Endothelial cell of hepatic sinusoid (primary cell): Measurements from ENCODE around the gene KRTAP2-2.
"Not testable (repeated sequence)": the region's sequence is repeated elsewhere in the genome, so short reads cannot be mapped to it uniquely, and the experiment has no call there.

Source experiments
- in situ Hi-C: cut with HindIII; loops from 2 replicates; pipeline ENCODE4 v1.10.0; 2017; ENCODE audit warnings: low sequenced_read_pairs

Gene KRTAP2-2, protein sequence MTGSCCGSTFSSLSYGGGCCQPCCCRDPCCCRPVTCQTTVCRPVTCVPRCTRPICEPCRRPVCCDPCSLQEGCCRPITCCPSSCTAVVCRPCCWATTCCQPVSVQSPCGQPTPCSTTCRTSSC

DNA sequence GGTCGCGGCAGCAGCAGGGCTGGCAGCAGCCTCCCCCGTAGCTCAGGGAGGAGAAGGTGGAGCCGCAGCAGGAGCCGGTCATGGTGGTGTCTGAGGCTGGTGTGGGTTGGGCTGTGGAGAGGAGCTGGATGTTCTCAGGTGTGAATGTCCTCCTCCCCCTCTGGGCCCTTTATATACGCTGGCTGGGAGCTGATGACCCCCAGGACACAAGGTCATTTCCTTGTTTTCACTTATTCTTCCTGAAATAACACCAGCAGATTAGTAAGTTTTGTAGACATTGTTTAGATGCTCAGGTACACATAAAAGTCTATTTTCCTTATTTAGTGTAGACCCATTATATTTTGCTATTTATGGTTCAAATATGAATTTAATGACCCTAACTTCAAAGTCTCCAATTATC is at the start of gene KRTAP2-2:
Gene KRTAP2-2, minus strand, starts transcription at position 101 of the 400 bp plus-strand sequence. Its CDS starts 19 bp downstream, at position 82.
- in situ Hi-C loops, result not testable (repeated sequence)

DNA sequence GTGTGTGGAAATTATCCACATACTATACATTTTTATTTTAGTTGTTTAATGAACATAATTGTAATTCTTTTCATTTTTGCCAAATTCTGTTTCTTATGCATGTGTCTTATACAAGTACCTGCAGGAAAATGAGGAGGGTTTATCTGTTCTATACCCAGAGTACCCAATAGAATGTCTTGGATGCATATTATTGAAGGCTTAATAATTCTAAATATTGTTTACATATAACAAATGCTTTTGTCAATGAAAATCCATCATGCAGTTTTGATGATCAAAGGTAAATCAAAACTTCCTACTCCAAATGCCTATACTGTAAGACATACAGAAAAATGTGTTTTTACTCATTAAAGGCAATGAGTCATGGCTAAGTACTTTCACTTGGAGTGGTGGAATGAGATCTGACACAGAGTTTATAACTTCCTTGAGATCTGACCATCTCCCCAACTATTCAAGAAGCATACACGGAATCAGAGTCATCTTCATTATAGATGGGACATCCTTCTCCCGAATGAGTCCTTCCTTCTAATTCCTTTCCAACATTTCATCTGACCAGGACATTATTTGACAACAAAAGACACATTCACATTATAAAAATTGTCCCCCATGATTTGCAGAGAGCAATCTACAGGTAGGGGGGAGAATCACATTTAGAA is 49.5 kb upstream of the KRTAP2-2 start:
- in situ Hi-C loops, result not testable (repeated sequence)

DNA sequence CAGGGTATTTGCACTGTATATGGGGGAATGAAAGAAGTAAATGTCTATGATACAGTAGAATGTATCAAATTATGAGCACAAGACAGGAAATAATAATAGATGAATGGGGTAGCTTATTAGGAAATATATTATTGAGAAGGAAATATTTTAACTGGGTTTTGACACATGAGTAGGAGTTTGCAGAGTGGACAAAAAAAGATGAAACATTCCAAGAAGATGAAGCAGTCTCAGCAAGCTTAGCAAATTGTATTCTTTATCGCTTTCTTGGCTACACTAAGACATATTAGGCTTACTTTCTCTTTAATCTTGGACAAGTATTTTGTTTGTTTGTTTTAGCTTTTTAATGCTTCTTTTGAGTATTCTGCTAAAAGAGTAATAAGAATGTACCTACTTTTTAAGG is 48.9 kb upstream of the KRTAP2-2 start:
- in situ Hi-C loops, result no loop called here

DNA sequence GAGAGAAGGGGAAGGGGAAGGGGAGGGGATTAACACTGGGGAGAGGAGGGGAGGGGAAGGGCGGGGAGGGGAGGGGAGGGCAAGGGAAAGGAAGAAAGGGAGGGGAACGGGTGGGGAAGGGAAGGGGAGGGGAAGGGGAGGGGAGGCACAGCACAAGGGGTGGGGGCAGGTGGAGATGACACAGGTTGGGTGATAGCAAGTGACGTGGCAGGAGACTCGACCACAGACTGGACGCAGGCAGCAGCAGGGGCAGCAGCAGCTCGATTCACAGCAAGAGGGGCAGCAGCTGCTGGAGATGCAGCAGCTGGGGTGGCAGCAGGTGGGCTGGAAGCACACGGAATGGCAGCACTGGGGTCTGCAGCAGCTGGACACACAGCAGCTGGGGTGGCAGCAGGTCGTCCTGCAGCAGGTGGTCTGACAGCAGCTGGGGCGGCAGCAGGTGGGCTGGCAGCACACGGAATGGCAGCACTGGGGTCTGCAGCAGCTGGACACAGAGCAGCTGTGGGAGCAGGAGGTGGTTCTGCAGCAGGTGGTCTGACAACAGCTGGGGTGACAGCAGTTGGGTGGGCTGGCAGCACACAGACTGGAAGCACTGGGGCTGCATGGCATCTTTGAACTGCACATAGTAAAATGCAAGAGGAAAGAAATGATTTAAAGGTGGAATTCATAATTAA is 46.7 kb upstream of the KRTAP2-2 start, which contains the start of gene KRTAP4-16:
Gene KRTAP4-16, minus strand, starts transcription at position 624 of the 674 bp plus-strand sequence. Its CDS starts 0 bp downstream, at position 624.
- in situ Hi-C loops, result no loop called here

DNA sequence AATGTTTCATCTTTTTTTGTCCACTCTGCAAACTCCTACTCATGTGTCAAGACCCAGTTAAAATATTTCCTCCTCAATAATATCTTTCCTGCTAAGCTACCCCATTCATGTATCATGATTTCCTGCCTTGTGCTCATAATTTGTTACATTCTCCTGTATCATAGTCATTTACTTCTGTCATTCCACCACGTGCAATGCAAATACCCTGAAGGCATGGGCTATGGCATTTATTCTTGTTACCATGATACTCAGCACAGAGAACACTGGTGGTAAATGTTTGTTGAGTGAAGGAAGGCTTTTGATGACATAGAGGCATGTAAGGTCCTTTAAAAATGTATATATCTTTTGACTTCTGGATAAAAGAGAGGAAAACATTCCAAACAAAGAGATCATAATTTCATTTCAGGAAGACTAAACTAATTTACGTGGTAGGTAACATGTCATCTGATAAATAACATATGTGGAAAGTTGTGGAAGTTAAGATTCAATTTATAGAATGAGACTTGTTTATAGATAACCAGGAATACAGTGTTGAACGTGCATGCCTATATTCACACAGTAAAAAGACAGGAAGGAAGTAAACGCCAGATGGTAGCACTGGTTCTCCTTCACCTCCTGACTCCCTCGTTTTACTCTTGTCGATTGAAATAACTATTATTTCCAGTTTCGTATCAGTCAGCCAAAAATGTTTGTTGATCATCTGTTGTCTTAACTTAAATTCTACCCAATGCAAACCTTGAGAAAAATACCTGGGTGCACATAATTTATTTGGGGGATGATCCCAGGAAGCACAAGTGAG is 44.9 kb upstream of the KRTAP2-2 start:
- in situ Hi-C loops, result not testable (repeated sequence)

DNA sequence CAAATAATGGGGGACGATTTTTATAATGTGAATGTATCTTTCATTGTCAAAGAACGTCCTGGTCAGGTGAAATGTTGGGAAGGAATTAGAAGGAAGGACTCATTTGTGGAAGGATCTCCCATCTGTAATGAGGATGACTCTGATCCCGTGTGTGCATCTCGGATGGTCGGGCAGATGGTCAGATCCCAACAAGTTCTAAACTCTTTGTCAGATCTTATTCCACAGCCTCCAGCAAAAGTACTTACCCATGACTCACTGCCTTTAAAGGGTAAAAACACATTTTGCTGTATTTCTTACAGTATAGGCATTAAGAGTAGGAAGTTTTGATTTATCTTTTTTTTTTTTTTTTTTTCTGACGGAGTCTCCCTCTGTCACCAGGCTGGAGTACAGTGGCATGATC is 43.5 kb upstream of the KRTAP2-2 start:
- in situ Hi-C loops, result no loop called here

DNA sequence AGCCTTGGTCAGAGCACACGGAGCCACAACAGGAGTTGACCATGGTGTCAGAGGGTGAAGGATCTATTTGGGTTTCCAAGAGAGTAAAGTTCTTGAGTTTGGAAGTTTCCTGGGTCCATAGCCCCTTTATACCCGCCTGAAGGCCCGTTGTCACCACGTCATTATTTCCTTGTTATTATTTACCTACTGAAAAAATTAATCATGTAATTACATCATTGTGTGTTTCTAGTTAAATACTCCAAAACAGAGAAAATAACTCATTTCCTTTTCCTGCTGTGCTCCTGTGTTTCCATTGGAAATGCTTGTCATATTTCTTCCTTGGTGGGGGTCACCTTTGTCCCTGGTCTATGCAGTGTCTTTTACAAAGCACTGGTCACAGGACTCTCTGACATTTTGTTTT is 43.0 kb upstream of the KRTAP2-2 start, which contains the start of gene KRTAP4-8:
Gene KRTAP4-8, minus strand, starts transcription at position 101 of the 400 bp plus-strand sequence. Its CDS starts 58 bp downstream, at position 43.
- in situ Hi-C loops, result no loop called here

DNA sequence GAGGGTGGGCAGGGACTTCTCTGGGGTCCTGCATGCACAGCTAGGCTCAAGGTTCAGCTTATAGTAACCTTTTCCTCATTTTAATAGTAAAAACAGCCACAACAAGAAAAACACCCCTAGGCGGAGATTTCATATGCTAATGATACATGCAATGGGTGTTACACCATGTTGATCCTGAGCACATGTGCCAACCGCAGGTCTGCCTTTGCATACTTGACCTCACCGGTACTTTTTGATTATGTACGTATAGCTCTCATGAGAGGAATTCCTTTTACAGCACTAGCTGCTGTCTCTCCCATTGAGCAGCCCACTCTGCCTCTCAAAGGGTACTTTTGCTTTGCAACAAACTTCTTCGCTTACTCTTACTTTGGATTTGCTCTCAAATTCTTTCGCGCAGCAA is 41.0 kb upstream of the KRTAP2-2 start:
- in situ Hi-C loops, result no loop called here

DNA sequence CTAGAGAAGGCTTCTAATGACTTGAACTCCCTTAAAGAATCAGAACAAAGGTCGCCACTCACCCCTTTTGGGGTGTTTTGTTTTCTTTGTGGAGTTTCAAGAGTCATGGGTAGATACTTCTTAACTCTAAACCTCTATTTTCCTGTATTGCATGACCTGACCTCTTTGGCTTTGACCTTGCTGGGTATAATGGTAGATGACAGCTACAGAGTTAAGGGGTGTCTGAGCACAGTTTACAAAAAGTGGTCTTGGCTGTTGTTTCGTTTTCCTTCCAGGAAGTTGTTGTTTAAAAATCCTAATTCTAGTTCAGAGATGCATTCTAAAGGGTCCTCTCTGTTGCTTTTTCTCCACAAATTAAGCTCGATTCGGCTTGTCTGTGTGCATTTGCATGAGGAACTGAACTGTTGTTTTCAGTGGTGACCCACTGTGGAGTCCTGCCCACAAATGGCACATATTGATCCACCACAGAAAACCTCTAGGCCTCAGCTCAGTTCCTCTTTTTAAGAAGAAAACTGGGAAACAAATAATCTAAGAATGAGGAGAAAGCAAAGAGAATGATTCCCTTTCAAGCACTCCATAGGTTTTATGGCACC is 33.8 kb upstream of the KRTAP2-2 start:
- in situ Hi-C loops, result not testable (repeated sequence)

DNA sequence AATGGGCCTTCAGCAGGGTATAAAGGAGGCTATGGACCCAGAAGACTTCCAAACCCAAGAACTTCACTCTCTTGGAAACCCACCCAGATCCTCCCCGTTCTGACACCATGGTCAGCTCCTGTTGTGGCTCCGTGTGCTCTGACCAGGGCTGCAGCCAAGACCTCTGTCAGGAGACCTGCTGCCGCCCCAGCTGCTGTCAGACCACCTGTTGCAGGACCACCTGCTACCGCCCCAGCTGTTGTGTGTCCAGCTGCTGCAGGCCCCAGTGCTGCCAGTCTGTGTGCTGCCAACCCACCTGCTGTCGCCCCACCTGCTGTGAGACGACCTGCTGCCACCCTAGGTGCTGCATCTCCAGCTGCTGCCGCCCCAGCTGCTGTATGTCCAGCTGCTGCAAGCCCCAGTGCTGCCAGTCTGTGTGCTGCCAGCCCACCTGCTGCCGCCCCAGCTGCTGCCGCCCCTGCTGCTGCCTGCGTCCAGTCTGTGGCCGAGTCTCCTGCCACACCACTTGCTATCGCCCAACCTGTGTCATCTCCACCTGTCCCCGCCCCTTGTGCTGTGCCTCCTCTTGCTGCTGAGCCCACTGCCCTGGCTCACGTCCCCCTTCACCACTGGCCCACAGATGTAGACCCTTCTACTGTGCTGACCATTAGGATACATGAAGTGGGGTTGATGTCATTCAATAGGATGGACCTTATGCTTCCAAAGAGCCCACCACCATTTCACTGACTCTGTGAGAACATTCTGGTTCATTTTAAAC is 29.2 kb upstream of the KRTAP2-2 start, which contains the start of gene KRTAP4-7:
Gene KRTAP4-7, plus strand, starts transcription at position 51 of the 757 bp plus-strand sequence. Its CDS starts 57 bp downstream, at position 108.
- in situ Hi-C loops, result not testable (repeated sequence)

DNA sequence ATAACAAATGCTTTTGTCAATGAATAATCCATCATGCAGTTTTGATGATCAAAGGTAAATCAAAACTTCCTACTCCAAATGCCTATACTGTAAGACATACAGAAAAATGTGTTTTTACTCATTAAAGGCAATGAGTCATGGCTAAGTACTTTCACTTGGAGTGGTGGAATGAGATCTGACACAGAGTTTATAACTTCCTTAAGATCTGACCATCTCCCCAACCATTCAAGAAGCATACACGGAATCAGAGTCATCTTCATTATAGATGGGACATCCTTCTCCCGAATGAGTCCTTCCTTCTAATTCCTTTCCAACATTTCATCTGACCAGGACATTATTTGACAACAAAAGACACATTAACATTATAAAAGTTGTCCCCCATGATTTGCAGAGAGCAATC is 28.4 kb upstream of the KRTAP2-2 start:
- in situ Hi-C loops, result not testable (repeated sequence)

DNA sequence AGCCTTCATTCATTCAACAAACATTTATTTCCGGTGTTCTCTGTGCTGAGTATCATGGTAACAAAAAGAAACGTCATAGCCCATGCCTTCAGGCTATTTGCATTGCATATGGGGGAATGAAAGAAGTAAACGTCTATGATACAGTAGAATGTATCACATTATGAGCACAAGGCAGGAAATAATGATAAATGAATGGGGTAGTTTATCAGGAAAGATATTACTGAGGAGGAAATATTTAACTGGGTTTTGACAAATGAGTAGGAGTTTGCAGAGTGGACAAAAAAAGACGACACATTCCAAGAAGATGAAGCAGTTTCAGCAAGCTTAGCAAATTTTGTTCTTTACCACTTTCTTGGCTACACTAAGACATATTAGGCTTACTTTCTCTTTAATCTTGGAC is 27.6 kb upstream of the KRTAP2-2 start:
- in situ Hi-C loops, result no loop called here

DNA sequence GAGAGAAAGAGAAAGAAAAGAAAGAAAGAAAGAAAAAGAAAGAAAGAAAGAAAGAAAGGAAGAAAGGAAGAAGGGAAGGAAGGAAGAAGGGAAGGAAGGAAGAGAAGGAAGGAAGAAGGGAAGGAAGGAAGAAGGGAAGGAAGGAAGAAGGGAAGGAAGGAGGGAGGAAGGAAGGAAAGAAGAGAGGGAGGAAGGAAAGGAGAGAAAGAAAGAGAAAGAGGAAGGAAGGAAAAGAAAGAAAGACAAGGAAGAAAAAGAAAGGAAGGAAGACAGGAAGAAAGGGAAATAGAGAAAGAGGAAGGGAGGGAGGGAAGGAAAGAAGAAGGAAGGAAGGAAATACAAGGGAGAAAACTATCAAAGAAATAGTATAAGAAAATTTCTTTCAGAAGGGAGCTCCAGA is 21.8 kb upstream of the KRTAP2-2 start:
- in situ Hi-C loops, result no loop called here

DNA sequence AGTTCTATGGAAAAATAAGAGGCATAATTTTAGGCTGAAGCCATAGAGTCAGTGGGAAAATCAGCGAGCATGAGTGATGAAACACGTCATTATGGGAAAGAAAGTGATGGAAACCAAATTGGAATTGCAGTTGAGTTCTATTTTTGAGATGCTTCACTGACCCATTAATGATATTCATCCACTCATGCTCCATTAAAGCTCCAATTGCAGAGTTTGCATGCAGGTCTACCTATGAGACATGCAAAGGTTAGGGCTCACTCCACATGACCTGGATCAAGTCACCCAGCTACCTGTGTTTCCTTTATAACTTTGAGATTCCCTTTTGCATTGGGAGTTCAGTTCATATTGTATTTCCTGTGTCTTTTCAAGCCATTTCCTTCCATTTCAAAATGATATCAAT is 18.6 kb upstream of the KRTAP2-2 start:
- in situ Hi-C loops, result no loop called here

DNA sequence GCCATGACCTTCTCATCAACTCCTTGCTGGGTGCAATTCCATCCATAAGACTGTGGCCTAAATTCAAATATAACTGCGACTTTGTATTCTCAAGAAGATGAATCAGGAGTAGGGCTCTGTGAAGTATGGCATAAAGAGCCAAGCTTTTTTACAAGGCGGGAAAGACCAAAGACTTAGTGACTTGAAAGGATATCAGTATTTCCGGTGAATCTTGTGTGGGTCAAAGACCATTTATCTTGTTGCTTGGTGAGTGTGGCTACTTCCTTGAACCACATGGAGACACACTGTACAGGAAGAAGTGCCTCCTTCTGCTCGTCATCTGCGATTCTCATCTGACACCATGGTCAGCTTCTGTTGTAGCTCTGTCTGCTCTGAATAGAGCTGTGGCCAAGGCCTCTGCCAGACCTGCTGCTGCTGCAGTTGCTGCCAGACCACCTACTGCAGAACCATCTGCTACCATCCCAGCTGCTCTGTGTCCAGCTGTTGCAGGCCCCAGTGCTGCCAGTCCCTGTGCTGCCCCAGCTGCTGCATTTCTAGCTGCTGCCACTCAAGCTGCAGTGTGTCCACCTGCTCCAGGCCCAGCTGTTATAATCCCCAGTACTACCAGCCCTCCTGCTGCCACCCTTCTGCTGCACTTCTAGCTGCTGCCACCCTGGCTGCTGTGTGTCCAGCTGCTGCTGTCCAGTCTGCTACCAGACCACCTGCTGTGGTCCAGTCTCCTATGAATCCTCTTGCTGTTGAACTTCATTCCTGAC is 16.8 kb upstream of the KRTAP2-2 start:
- in situ Hi-C loops, result no loop called here

DNA sequence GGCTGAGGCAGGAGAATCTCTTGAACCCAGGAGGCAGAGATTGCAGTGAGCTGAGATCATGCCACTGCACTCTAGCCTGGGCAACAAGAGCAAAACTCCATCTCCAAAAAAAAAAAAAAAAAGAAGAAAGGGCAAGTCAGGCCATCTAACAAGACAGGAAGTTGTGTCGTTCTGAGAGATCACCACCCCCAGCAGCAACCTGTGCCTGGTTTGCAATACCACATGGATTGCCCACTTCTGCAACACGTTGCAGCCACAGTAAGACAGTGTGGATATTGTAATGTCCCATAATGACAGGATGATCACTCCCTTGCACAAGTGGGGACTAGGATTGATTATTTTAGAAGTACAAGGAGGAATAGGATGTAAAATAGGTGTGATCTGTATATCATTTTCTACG is 14.0 kb upstream of the KRTAP2-2 start:
- in situ Hi-C loops, result no loop called here

DNA sequence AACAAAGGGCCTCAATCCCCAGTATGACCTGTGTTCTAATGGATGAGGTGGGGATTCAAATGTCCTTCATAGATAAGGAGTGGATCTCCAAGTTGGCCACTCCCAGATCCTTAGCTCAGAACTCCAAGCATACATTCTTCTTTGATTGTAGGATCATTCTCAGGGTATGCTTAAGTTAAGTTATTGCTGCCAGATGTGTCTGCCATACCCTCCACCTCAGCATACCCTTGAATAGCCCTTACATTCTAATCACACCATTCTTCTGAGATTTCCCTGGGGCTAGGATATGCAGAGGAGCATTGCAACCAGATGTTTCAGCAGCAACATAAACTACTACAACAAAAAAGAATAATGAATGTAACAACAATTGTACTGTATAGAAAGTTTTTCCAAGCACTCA is 12.3 kb upstream of the KRTAP2-2 start:
- in situ Hi-C loops, result no loop called here

DNA sequence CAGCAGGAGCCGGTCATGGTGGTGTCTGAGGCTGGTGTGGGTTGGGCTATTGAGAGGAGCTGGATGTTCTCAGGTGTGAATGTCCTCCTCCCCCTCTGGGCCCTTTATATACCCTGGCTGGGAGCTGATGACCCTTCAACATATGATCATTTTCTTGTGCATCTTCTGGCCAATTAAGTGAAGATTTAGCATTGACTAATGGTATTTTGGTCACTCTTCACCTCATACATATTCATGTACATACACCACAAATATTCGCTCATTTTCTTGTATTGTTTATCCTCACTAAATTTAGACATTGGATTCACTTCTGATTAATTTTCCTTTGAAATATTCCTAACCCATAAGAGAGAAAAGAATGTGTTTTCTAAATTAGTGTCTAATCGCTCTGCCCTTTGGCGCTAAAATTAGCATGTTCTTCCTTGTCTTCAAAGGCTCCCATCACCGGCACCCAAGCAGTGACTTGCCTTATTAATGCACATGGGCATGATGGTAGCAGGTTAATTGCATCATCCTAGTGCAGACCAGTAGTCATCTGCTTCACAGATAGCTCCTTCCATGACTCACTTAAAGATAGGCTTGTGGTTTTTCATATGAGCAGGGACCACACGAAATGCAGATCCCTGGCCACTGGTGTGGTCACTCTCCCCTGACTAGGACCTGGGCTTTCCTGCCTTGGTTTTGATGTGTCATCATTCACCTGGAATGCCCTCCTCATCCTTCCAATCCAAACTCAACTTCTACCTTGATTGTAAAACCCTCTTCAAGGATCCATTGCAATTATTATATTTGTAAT is 11.0 kb upstream of the KRTAP2-2 start, which contains the start of gene KRTAP2-4:
Gene KRTAP2-4, minus strand, starts transcription at position 51 of the 796 bp plus-strand sequence. Its CDS starts 34 bp downstream, at position 17.
- in situ Hi-C loops, result no loop called here
